GM12872 (cell line): ENCODE measurements around the gene BTAF1.

ENCODE experiments used
- CTCF ChIP-seq: IDR thresholded peaks from 3 replicates; pipeline ENCODE4 v1.5.1; 2011; ENCODE audit warnings: low read depth, mild to moderate bottlenecking, low read length, moderate library complexity; ENCODE audit not compliant: insufficient read depth

Gene BTAF1

GRCh38 chr10:91975438-91975837 is 51.9 kb downstream of the BTAF1 start:
- TF ChIP-seq CTCF: no peak

- TF ChIP-seq CTCF: no peak
Observed at GRCh38 chr10:91976317-91977051, 52.9 kb downstream of the BTAF1 start.

GRCh38 chr10:91977491-91977890 is 53.9 kb downstream of the BTAF1 start:
- no peak for TF ChIP-seq CTCF

- no peak for TF ChIP-seq CTCF
Observed at GRCh38 chr10:91978585-91978984, 55.0 kb downstream of the BTAF1 start.

GRCh38 chr10:91980319-91980718 is 56.7 kb downstream of the BTAF1 start:
- TF ChIP-seq CTCF: no peak

GRCh38 chr10:91983416-91983815 is 59.8 kb downstream of the BTAF1 start:
- TF ChIP-seq CTCF: no peak

GRCh38 chr10:91987397-91988037 is 63.9 kb downstream of the BTAF1 start:
- no peak for TF ChIP-seq CTCF
